ENCODE data around the gene SLC16A5.

Gene SLC16A5

DNA sequence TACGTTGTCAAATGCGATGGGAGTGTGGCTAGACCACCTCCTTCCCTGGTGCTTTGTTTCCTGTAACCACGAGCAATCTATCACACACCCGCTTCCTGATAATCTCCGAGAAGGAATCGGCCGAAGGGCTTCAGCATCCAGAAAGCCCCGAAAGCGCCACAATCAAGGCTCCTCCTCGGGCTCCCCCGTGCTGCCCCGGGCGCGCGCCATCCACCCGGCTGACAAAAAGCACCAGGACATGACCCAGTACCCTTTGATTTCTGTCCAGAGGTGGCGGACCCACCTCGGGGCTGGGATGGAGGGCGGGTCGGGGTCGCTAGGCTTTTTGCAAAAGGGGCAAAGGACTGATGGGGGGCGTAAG lies 21.3 kb downstream of the SLC16A5 start:
- H3K4me3 ChIP-seq (ENCODE audit: low read length), result peak overlapping the region; percentile 86
- DNase-seq (ENCODE audit: low read depth), result no peak
- TF ChIP-seq, protein P1, sequence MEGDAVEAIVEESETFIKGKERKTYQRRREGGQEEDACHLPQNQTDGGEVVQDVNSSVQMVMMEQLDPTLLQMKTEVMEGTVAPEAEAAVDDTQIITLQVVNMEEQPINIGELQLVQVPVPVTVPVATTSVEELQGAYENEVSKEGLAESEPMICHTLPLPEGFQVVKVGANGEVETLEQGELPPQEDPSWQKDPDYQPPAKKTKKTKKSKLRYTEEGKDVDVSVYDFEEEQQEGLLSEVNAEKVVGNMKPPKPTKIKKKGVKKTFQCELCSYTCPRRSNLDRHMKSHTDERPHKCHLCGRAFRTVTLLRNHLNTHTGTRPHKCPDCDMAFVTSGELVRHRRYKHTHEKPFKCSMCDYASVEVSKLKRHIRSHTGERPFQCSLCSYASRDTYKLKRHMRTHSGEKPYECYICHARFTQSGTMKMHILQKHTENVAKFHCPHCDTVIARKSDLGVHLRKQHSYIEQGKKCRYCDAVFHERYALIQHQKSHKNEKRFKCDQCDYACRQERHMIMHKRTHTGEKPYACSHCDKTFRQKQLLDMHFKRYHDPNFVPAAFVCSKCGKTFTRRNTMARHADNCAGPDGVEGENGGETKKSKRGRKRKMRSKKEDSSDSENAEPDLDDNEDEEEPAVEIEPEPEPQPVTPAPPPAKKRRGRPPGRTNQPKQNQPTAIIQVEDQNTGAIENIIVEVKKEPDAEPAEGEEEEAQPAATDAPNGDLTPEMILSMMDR (conservative IDR thresholded peaks at IDR 0.05; ENCODE audit: low read depth, low read length), result no peak

DNA sequence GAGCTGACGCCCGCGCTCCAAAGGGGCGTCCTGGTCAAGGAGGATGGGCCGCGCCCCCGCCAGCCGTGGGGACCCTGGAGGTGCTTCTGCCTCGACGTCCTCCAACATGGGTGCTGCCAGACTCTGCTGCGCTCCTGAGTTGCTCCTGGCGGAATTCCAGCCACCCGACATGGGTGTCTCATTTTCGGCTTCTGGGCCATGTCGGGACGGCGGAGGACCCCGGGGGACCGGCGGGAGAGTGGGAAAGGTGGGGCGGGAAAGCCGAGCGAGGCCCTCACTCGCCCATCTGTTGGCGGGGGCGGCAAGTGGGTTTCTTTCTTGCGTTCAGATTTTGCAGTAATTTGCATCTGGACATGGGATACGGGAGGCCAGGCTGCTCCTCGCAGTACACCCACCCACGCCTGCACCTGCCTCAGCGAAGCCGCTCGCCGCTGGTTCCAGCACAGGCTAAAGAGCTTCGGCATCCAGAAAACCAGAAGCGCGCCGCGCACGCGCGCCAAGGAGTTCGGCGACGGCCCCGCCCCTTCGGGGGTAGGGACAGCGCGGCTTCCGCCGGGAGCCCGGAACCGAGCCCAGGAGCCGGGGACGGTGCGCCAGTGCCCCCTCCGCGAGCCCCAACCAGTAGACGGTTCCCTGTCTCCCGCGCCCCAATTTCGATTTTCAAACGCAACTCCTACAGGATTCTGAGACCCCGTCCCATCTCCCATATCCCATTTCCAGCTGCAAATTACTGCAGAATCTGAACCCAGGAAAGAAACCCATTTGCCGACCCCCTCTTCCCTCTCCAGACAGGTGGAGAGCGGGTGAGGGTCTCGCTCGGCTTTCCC lies 21.9 kb downstream of the SLC16A5 start, which contains the start of gene ARMC7:
Gene ARMC7, plus strand, starts transcription at position 563 of the 827 bp plus-strand sequence. CDS start 320 bp downstream, outside the sequence.
- DNase-seq (ENCODE audit: low read depth), result no peak
- TF ChIP-seq, protein P1 (conservative IDR thresholded peaks at IDR 0.05; ENCODE audit: low read depth, low read length), result no peak

DNA sequence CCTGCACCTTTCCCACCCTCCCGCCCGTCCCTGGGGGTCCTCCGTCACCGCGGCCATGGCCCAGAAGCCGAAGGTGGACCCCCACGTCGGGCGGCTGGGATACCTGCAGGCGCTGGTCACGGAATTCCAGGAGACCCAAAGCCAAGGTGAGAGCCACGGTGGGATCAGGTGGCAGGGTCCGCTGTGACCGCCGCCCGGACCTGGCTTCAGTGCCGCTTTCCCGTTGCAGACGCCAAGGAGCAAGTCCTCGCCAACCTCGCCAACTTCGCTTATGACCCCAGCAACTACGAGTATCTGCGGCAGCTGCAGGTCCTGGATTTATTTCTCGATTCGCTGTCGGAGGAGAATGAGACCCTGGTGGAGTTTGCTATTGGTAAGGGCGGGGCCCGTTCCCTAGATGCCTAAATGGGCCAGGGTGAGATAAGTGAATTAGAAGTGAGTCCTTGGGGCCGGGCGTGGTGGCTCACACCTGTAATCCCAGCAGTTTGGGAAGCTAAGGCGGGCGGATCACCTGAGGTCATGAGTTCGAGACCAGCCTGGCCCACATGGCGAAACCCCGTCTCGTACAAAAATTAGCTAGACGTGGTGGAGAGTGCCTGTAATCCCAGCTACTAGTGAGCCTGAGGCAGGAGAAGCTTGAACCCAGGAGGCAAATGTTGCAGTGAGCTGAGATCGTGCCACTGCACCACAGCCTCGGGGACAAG lies 22.6 kb downstream of the SLC16A5 start:
- TF ChIP-seq, protein P1 (conservative IDR thresholded peaks at IDR 0.05; ENCODE audit: low read depth, low read length), result no peak
- H3K4me3 ChIP-seq (ENCODE audit: low read length), result peak overlapping the region; percentile 86
- DNase-seq (ENCODE audit: low read depth), result no peak

More for the DNA sequence above, 21.9 kb downstream of the SLC16A5 start, which contains the start of gene ARMC7:
- H3K4me3 ChIP-seq (ENCODE audit: low read length), result peak within 1 kb of the TSS; percentile 86

DNA sequence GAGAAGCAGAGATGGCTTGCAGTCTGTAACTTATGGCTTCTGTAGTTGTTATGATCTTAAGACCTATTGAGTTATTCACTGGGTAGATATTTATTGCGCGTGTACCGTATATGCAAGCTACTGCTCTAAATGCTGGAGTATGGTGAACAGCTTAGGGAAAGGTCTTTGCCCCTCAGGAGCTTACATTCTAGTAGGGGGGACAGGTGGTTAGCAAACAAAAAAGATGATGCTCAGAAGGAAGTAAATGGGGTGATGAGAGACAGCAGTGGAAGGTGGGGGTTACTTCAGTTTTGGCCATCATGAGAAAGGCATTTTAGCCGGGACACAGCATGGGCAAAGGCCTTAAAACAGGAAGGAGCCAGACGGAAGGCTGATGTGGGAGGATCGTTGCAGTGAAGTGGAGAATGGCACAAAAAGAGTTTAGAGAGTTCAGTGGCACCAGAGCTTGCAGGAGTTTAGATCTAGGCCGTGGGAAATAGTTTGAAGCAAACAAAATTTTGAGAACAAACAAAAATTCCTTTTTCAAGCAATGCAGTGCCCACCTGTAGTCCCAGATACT lies 24.1 kb downstream of the SLC16A5 start:
- no peak for DNase-seq (ENCODE audit: low read depth)
- H3K4me3 ChIP-seq (ENCODE audit: low read length), result no peak overlapping the region
- TF ChIP-seq, protein P1 (conservative IDR thresholded peaks at IDR 0.05; ENCODE audit: low read depth, low read length), result no peak

DNA sequence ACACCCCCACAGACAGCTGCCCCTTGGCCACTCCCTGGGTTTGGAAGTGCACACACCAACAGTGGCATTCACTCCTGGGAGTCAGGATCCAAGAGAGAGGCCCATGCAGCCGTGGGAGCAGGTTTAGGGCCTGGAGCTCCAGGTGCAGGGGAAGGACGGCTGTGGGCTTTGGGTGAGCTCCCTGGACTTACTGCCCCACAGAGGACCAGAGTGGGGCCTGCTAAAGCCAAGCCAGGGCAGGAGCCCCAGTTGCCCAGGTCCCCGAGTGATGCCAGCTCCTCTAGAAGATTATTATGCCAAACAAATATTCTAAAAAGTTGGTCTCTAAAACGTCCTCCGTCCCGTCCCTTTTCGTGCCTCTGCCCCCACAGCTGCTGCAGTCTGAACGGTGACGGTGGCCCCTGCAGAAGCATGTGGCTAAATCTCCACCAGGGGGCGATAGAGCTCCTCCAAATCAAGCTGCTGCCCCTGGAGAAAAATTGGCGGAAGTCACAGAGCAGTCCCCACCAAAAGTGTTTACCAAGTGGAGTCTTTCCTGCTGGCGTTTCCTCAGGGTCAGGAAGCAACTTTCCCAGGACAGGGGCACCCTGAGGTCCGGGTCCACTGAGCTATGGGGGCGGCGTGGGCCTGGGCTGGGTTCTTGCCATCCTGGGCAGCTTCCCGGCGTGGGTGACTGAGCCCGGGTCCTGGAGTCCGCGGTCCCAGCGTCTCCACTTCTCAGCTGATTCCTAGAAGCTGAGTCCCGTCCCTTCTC lies 26.2 kb downstream of the SLC16A5 start:
- TF ChIP-seq, protein P1 (conservative IDR thresholded peaks at IDR 0.05; ENCODE audit: low read depth, low read length), result peak; percentile 96

DNA sequence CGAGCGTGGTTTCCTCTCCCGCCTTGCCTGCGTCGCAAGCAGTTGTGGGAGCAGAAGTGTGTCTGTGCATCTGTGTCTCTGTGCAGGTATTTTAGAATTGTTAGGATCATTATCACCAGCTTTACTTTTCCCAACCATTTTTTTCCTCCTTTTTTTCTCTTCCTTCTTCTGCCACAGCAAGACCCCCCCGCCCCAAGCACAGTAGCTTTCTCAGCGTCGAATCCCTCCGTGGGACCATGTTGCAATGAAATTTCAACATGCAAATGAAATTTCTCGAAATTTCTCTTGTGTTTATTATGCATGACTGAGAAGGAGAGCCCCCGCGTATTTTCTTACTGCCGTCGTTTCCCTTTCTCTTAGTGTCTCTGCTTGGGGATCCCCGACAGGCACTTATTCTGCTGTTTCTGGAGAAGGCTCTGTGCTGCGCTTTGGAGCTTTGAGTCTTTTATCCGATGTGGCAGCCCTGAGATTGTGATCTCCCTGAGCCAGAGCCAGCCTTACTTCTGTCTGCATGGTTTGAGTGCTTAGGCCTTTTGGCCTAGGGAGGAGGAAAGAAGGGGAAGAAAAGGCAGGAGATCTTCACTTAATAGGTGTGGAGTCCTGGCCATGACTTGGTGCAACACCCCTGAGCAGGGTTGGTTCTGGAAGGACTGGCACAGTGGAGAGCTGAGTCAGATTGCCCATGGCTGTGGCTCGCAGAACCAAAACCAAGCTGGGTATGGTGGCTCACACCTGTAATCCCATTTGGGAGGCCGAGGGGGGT lies 27.0 kb downstream of the SLC16A5 start:
- DNase-seq (ENCODE audit: low read depth), result no peak
- peak overlapping the region; percentile 40 for H3K4me3 ChIP-seq (ENCODE audit: low read length)
- TF ChIP-seq, protein P1 (conservative IDR thresholded peaks at IDR 0.05; ENCODE audit: low read depth, low read length), result no peak

More for the DNA sequence above, 26.2 kb downstream of the SLC16A5 start:
- peak overlapping the region; percentile 40 for H3K4me3 ChIP-seq (ENCODE audit: low read length)
- DNase-seq (ENCODE audit: low read depth), result peak; percentile 49

Measured in retinal pigment epithelial cell (primary cell).